AG09319 (cell line): ENCODE results near the gene TBX10.

ENCODE experiments used
- DNase-seq: peaks from one replicate; pipeline ENCODE4 v3.0.0-alpha.2; 2010; ENCODE audit warnings: low read depth; ENCODE audit errors: extremely low read depth
- CTCF ChIP-seq: IDR thresholded peaks from 2 replicates; pipeline ENCODE4 v1.5.1; 2011; ENCODE audit warnings: low read depth, mild to moderate bottlenecking, inconsistent platforms, low read length, moderate library complexity

The TBX10 gene

GRCh38 chr11:67634366-67635230 is 5.0 kb downstream of the TBX10 start:
- DNase-seq, result no peak
- no peak for TF ChIP-seq CTCF

- DNase-seq, result no peak
- no peak for TF ChIP-seq CTCF
These were observed 5.7 kb downstream of the TBX10 start for GRCh38 chr11:67633758-67634365.

GRCh38 chr11:67632982-67633755 is 6.4 kb downstream of the TBX10 start:
- no peak for DNase-seq
- no peak for TF ChIP-seq CTCF

- no peak for DNase-seq
- TF ChIP-seq CTCF, result no peak
These were observed 7.2 kb downstream of the TBX10 start for GRCh38 chr11:67632175-67632981.

GRCh38 chr11:67631853-67632174 is 7.7 kb downstream of the TBX10 start:
- no peak for DNase-seq
- no peak for TF ChIP-seq CTCF

- DNase-seq, result no peak
- TF ChIP-seq CTCF, result no peak
These were observed 8.2 kb downstream of the TBX10 start for GRCh38 chr11:67631411-67631810.
